ENCODE measurements around the gene UBE2C.

DNA sequence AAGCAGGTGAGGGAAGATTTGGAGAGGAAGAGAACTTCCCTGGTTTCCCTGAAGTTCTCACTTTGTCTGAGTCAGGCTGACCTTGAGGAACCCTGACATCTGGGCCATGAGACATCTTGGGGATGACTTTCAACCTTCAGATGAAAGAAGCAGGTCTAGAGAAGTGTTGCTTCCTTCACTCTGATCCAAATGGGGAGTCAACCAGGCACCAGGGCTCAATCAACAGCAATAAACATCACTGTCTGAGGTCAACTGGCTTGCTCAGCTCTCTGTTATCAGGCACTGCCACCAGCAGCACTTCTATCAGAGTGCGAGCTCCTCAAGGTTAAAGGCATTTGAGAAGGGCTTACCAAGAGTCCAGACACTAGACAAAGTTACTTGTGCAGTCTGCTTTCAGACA is 38.5 kb downstream of the UBE2C start:
- TF ChIP-seq, protein P1, sequence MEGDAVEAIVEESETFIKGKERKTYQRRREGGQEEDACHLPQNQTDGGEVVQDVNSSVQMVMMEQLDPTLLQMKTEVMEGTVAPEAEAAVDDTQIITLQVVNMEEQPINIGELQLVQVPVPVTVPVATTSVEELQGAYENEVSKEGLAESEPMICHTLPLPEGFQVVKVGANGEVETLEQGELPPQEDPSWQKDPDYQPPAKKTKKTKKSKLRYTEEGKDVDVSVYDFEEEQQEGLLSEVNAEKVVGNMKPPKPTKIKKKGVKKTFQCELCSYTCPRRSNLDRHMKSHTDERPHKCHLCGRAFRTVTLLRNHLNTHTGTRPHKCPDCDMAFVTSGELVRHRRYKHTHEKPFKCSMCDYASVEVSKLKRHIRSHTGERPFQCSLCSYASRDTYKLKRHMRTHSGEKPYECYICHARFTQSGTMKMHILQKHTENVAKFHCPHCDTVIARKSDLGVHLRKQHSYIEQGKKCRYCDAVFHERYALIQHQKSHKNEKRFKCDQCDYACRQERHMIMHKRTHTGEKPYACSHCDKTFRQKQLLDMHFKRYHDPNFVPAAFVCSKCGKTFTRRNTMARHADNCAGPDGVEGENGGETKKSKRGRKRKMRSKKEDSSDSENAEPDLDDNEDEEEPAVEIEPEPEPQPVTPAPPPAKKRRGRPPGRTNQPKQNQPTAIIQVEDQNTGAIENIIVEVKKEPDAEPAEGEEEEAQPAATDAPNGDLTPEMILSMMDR (IDR thresholded peaks at IDR 0.05) = no peak
- TF ChIP-seq POLR2A (IDR thresholded peaks at IDR 0.05) (no peak), POLR2AphosphoS5 (IDR thresholded peaks at IDR 0.05) (no peak), EP300 (IDR thresholded peaks at IDR 0.05) (no peak)
